Upper lobe of right lung (tissue), 1 donor: ENCODE measurements around the gene BRCC3. TPM values are rescaled to one million over a fixed set of nuclear protein-coding genes. Genes with fewer than 3 reads are reported as not detected.
"Not testable (repeated sequence)": the region's sequence is repeated elsewhere in the genome, so short reads cannot be mapped to it uniquely, and the experiment has no call there.

ENCODE experiments used
- ATAC-seq: fragments of 200-7000 bp; cut with Tn5 transposase; one replicate; pipeline ENCODE4 v1.9.1; 2020; ENCODE audit warnings: mild to moderate bottlenecking, moderate library complexity
- DNase-seq: peaks from one replicate; pipeline ENCODE4 v3.0.0-alpha.2; 2020
- H3K27ac ChIP-seq: fragments of 200-600 bp; one replicate; pipeline ENCODE4 v1.8.0; 2022
- H3K27me3 ChIP-seq: fragments of 200-600 bp; one replicate; pipeline ENCODE4 v1.8.0; 2022; ENCODE audit warnings: mild to moderate bottlenecking
- H3K36me3 ChIP-seq: fragments of 200-600 bp; one replicate; pipeline ENCODE4 v1.8.0; 2022
- H3K4me1 ChIP-seq: fragments of 200-600 bp; one replicate; pipeline ENCODE4 v1.8.0; 2022
- H3K4me3 ChIP-seq: fragments of 200-600 bp; one replicate; pipeline ENCODE4 v1.8.0; 2022; ENCODE audit warnings: mild to moderate bottlenecking
- H3K9me3 ChIP-seq: fragments of 200-600 bp; one replicate; pipeline ENCODE4 v1.8.0; 2022
- intact Hi-C: fragments of 100-400 bp; cut with DNase I; formaldehyde crosslinking; loops from one replicate; pipeline ENCODE4 v1.11.0; 2022
- total RNA-seq: library from RNA; stranded (reverse); fragmentation: NEBNext Ultra II Directional; extraction: Animal tissue kit (Norgen Biotek cat#: 25700); gene quantifications from one replicate; pipeline ENCODE4 v1.2.1, GENCODE V29; 2021
- TF ChIP-seq, protein P1 (sequence below): fragments of 200-600 bp; IDR thresholded peaks from one replicate; pipeline ENCODE4 v1.8.0; 2022; ENCODE audit warnings: antibody characterized with exemption
- donor health status: DM: no; HTN: yes; CAD: no; lungs with severe emphysema.

The BRCC3 gene
- total RNA-seq, 1 donor from 2014 or later = 16.7 TPM

- DNase-seq (no peak), ATAC-seq (no peak)
- Histone ChIP-seq H3K4me3 (no peak overlapping the region), H3K36me3 (no peaks in the 10 kb centered on the region), H3K4me1 (no peaks in the 10 kb centered on the region), H3K27ac (no peak overlapping the region), H3K9me3 (no peaks in the 10 kb centered on the region), H3K27me3 (no peaks in the 10 kb centered on the region)
- intact Hi-C loops = no loop called here
- TF ChIP-seq, protein P1, sequence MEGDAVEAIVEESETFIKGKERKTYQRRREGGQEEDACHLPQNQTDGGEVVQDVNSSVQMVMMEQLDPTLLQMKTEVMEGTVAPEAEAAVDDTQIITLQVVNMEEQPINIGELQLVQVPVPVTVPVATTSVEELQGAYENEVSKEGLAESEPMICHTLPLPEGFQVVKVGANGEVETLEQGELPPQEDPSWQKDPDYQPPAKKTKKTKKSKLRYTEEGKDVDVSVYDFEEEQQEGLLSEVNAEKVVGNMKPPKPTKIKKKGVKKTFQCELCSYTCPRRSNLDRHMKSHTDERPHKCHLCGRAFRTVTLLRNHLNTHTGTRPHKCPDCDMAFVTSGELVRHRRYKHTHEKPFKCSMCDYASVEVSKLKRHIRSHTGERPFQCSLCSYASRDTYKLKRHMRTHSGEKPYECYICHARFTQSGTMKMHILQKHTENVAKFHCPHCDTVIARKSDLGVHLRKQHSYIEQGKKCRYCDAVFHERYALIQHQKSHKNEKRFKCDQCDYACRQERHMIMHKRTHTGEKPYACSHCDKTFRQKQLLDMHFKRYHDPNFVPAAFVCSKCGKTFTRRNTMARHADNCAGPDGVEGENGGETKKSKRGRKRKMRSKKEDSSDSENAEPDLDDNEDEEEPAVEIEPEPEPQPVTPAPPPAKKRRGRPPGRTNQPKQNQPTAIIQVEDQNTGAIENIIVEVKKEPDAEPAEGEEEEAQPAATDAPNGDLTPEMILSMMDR = no peak
These were observed 60.8 kb downstream of the BRCC3 start for GRCh38 chrX:155132110-155132509.

DNA sequence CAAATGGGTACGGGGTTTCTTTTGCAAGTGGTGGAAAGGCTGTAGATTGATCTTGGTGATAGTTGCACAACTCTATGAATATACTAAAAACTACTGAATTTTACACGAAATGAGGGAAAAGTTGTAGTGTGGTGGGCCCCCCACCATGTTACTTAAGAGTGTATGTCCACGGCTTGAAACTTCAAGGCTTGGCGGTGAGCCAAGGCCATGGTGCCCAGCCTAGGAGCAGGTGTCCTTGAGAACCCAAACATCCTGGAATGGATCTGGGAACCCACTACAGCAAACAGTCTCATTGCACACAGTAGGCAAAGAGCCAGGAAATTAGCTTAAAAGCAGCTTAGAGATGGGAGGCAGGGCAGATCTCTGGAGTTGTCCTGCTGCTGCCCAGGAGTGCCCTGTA lies 62.9 kb downstream of the BRCC3 start:
- ATAC-seq (no peak), DNase-seq (no peak)
- no peaks in the 10 kb centered on the region for H3K4me1 ChIP-seq
- intact Hi-C loops = no loop called here
- H3K36me3 ChIP-seq = no peaks in the 10 kb centered on the region
- H3K27ac ChIP-seq = no peak overlapping the region
- TF ChIP-seq, protein P1 = no peak
- H3K27me3 ChIP-seq = no peaks in the 10 kb centered on the region
- H3K4me3 ChIP-seq = no peak overlapping the region
- no peaks in the 10 kb centered on the region for H3K9me3 ChIP-seq

DNA sequence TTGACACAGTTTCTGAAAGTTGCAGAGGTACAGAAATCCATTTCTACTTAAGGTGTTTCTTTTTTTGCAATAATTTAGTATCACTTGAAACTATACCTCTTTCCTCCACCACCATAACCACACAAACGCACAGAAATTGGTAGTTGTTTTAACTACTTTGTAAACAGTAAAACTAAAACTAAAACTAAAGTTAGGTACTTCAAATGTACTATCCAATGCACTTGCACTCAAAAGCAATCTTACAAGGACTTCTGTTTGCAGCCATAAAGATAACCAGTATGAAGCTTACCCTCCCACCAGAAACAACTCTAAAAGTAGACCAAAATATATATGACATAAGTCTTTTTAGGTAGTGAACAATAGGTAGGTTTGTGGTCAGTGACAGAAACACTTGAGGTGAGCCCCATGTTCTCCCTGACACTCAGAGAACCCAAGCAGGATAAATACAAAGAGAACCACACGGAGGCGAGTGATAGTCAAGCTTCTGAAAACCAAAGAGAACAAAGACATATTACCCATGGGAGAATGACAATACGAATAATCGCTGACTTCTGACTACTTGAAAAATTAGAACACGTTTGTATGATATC lies 72.7 kb downstream of the BRCC3 start:
- Histone ChIP-seq H3K36me3 (no peaks in the 10 kb centered on the region), H3K27ac (no peak overlapping the region), H3K4me1 (no peaks in the 10 kb centered on the region), H3K4me3 (no peak overlapping the region), H3K9me3 (no peaks in the 10 kb centered on the region), H3K27me3 (no peaks in the 10 kb centered on the region)
- no peak for DNase-seq
- TF ChIP-seq, protein P1 = no peak
- intact Hi-C loops = no loop called here
- no peak for ATAC-seq

- DNase-seq = no peak
- H3K4me3 ChIP-seq = no peak overlapping the region
- no peaks in the 10 kb centered on the region for H3K9me3 ChIP-seq
- TF ChIP-seq, protein P1 = no peak
- H3K4me1 ChIP-seq = no peaks in the 10 kb centered on the region
- no peaks in the 10 kb centered on the region for H3K36me3 ChIP-seq
- no peaks in the 10 kb centered on the region for H3K27me3 ChIP-seq
- no peak overlapping the region for H3K27ac ChIP-seq
- intact Hi-C loops = no loop called here
- no peak for ATAC-seq
These were observed 73.6 kb downstream of the BRCC3 start for GRCh38 chrX:155144926-155145325.

GRCh38 chrX:155147612-155148011 lies 76.3 kb downstream of the BRCC3 start:
- ATAC-seq = not testable (repeated sequence)

GRCh38 chrX:155148166-155148565 lies 76.9 kb downstream of the BRCC3 start:
- intact Hi-C loops, H3K36me3 ChIP-seq, ATAC-seq, H3K4me3 ChIP-seq, DNase-seq, H3K27ac ChIP-seq, H3K4me1 ChIP-seq, H3K9me3 ChIP-seq, H3K27me3 ChIP-seq: not testable (repeated sequence)

More at GRCh38 chrX:155147612-155148011, 76.3 kb downstream of the BRCC3 start:
- H3K9me3 ChIP-seq, intact Hi-C loops, H3K36me3 ChIP-seq, H3K27ac ChIP-seq, H3K4me3 ChIP-seq, DNase-seq, H3K27me3 ChIP-seq, H3K4me1 ChIP-seq: not testable (repeated sequence)
